NK-92 (cell line): ENCODE data around the gene PRR23E.

Source experiments
- DNase-seq: peaks from one replicate; lab custom pipeline; 2025; ENCODE audit not compliant: unreplicated experiment; lab: John Stamatoyannopoulos, UW

PRR23E gene, protein sequence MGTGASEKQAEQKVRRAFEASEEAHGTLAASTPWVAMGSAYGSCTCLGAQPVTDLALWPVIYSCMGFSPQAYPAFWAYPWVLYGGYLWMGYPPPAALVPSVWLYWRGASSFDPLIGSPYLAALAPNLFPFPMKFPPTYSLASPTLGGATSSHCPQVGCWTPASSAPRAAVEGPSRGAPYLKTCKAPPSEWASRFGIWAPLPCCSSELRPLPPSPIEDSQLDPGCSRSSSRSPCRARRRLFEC

DNA sequence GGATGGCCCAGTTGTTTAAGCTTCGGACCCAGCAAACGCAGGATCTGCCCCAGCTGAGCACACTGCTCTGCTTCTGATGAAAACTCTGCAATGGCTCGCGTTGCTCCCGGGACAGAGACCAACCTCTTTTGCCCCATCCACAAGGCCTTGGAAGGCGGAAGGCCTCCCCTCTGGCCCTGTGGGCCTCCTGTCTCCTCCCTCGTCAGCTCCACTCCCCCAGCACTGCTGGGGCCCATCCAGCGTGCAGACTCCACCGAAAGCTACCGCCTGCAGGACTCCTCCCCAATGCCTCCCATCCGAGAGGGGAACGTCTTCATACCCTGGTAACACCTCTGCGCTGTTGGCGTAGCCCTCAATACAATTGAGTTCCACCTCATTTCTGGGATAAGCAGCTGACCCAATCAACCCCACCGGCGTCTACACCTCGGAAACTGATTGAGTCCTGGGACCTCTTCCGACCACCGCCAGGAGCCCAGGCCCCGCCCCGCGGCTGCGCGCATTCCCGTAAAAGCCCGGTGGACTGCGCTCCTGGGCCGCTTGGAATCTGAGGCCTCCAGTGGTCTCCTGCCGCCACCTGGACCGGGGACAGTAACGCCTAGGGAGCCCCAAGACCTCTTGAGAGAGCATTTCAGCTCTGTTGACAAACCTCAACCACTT, at the start of gene PRR23E:
Gene PRR23E, plus strand, starts transcription at position 556 of the 657 bp plus-strand sequence. CDS start 3,555 bp downstream, outside the sequence.
- DNase-seq, result no peak

GRCh38 chr3:127143172-127143571, 49.8 kb upstream of the PRR23E start:
- DNase-seq, result no peak

DNA sequence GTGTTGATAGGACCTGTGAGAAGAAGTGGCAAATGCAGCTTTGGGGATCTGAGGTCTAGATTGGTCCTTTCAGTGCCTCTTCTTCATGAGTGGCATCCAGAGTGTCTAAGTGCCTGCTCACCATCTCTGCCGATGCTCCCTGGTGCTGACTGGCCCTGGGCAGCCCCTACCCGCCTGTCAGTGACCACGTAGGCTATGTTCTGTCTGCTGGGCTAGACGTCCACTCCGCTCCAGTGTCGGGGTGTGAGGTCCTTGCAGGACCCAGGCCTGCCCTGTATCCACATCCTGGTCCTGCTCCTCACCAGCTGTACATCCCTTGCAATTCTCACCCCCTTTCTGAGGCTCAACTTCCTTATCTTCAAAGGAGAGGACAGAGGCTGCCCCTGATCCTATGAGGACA, 48.3 kb upstream of the PRR23E start:
- no peak for DNase-seq

DNA sequence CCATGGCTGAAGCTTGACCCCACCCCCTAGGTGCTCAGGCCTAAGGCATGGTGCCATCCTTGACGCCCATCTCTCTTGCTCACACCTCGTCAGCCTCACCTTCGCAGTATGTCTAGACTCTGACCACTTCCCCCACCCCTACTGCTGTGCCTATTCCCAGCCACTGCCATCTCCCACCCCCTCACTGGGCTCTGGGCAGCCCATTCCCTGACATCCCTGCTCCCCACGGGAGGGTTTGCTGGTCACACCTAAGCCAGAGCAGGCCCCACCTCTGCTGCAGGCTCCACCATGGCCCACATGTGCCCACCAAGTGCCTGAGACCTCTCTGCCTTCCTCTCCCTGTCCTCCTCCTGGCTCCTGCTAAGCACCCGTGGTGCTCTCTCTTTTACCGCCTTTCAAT, 47.7 kb upstream of the PRR23E start:
- no peak for DNase-seq

DNA sequence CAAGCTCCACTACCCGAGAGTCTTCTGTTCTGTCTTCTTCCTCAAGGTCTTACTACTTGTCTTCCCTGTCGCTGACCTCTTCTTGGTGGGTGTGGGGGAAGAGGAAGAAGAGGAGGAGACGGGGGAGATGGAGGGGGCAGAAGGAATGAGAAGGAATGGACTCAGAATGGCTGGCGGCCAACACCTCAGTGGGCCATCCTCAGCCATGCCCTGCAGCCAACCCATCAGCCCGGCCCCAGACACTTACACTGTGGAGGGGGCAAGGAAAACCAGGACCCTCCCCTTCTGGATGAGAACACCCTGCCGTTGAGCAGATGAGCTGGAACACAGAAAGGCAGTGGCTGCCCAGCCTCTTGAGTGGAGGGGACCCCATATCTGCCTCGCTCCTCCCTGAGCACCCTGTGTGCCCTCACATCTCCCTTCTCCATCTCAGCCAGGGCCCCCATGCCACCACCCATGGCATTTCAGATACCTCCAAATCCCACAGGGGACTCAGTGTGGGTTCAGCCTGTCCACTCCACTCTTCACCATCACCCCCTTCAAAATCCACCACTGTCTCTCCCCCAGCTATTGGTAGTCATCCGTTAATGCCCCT, 45.5 kb upstream of the PRR23E start:
- DNase-seq, result no peak

DNA sequence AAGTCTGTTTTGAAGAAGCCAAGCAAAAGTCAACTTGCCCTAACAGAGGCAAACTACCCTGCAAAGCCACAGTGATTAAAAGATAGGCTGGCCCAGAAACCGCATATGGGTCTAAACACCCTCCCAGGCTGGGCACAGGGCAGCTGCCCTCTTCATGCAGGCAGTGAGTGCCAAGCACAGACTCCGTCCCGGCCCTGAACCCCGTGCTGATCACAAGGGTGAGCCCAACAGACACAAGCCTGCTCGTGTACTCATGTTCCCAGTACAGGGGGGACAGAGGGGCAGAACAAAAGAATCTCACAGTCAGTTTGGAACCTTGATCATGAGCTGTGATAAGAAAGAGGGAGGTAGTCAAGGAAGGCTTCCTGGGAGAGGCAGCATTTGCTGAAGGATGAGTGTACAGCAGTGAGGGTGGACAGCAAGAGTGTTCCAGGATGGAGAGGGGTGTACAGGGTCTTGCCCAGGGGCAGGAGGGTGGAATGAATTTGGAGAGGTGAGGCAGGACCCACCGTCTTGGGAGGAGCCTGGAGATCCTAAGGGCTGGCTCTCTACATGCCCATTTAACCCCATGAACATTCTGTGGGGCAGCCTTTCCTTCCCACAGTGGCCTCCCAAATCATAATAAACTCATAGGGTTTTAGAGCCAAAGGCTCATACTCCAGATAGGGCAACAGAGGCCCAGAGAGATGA, 43.2 kb upstream of the PRR23E start:
- no peak for DNase-seq

DNA sequence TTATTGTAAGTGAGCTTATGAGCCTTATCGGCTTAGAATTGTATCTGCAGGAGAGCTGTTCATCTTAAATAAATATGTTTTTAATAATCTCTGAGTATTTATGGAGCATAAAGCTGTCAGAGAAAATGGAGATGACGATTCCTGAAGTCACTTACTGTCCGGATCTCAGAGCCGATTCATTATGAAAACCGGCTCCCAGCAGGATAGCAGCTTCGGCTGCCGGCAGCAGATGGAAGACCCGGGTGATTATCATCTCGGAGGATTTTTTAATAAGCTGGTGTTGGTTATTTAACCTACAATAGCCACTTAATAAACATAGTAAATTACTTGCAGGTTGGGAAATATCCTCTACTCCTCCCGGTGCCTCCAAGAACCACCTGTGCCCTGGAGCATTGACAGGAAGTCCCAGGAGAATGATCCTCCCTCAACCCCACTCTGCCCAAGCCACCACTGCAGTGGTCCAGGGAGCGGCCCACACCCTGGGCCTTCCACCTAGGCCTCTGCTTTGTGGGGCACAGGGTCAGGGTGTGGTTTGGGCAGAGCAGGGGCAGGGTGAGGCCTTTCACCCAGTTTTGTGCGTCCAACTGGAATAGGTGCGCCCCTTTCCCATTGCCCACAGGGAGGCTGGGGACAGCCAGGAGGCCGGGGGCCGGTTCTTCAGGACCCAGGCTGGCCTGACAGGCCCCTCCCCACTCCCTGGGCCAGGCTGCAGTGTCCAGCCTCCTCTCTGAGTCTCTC, 42.2 kb upstream of the PRR23E start:
- DNase-seq, result no peak

DNA sequence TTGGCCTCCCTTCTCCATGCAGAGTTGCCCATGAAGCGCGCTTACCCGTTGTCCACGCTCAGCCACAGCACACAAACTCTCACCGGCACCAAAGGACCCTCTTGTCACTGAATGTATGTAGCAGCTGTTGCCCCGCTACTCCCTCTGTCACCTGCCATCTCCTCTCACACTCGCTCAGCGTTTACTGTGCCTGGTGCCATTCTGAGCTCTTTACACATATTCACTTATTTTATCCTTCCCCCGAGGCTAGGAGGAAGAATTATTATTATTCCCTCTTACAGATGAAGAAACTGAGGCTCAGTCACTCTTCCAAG, 41.7 kb upstream of the PRR23E start:
- DNase-seq, result no peak

DNA sequence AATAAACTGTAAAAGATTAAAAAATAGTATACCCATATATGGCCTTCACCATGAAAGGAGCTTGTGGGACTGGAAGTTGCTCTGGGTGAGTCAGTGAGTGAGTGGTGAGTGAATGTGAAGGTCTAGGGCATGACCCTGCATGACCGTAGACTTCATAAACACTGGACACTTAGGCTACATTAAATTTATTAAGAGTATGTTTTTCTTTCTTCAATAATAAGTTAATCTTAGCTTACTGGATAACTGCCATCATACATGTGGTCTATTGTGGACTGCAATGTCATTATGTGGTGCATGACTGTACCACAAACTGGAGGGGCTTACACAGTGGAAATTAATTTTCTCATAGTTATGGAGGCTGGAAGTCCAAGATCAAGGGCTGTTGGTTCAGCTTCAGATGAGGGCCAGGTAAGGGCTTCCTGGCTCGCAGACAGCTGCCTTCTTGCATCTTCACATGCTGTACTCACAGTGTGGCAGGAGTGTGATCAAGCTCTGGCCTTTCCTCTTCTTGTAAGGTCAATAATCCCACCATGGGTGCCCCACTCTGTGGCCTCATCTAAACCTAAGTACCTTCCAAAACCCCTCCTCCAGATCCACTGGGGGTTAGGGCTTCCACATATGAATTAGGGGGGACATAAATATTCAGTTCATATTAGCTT, 40.8 kb upstream of the PRR23E start:
- DNase-seq, result no peak

GRCh38 chr3:127152684-127153505, 40.0 kb upstream of the PRR23E start:
- DNase-seq, result no peak

GRCh38 chr3:127153506-127153815, 39.5 kb upstream of the PRR23E start:
- DNase-seq, result no peak

DNA sequence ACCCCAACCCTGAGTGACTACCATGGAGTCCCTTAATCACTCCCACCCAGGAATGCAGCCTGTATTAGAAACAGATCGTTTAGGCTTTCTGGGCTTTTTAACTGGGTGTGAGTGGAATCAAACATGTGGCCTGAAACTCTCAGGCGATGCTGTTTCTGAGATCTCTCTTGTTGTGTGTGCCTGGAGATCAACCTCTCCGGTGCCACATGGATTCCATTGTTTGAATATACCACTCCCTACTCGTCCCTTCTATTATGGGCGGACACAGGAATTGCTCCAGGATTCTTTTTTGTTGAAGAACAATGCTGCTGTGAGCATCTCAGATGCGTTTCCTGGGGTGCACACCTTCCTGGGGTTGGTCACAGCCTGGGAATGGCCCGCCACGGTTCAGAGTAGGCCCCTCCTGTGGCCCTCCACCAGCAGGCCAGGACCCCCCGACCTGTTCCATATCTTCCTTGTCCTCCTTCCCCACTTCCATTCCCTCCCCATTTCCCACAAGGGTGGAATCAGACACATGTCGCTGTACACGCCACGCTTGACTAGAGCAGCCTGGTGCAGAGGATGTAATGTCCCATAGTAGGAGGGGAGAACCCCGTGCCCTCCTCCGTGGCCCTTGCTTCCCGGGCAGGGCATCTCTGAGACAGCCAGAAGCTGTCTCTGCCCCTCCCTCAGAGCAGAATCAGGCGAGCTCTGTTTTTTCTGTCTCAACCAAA, 36.4 kb upstream of the PRR23E start:
- no peak for DNase-seq

GRCh38 chr3:127157171-127157828, 35.6 kb upstream of the PRR23E start:
- no peak for DNase-seq

GRCh38 chr3:127158614-127159229, 34.2 kb upstream of the PRR23E start:
- no peak for DNase-seq

DNA sequence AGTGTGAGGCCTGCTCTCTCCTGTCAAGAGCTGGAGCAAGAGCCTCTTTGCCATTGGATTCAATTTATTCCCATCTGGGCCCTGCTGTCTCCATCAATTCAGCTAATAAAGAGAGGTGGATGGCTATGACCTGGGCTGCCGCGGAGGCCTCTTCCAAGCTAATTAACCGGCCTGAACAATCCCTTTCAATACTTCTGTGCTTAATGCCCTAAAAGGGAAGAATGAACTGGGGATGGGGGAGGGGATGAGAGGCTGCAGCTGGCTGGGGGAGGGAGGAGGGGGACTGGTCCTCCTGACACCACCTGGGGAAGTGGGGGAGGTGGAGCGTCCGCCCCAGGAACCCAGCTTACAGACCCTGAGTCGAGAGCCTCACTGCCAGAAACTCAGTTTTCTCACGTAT, 33.4 kb upstream of the PRR23E start:
- no peak for DNase-seq

GRCh38 chr3:127161236-127161635, 31.7 kb upstream of the PRR23E start:
- DNase-seq, result no peak

DNA sequence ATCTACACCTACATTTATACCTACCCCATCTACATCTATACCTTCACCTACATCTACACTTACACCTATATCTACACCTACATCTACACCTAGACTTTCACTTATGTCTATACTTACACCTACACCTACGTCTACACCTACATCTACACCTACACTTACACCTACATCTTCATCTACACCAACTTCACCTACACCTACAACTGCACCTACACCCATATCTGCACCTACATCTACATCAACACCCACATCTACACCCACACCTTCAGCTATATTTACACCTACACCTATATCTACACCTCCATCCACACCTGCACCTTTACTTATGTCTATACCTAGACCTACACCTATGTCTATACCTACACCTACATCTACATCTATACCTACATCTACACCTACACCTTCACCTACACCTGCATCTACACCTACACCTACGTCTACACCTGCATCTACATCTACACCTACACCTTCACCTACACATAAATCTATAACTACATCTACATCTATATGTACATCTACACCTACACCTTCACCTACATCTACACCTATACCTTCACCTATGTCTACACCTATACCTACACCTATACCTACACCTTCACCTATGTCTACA, 30.9 kb upstream of the PRR23E start:
- DNase-seq, result no peak

- DNase-seq, result no peak
Observed at GRCh38 chr3:127162947-127163645, 29.8 kb upstream of the PRR23E start.
